Measurements from ENCODE around the gene CYLD.

CYLD gene

GRCh38 chr16:50711862-50712559, 29.9 kb upstream of the CYLD start:
- DNase-seq (ENCODE audit: low spot score), result no peak

- no peak for DNase-seq (ENCODE audit: low spot score)
Measured at GRCh38 chr16:50712560-50712898, 29.4 kb upstream of the CYLD start.

GRCh38 chr16:50712956-50713355, 28.9 kb upstream of the CYLD start:
- DNase-seq (ENCODE audit: low spot score), result no peak

- DNase-seq (ENCODE audit: low spot score), result no peak
Measured at GRCh38 chr16:50717091-50717490, 24.8 kb upstream of the CYLD start.

- DNase-seq (ENCODE audit: low spot score), result no peak
Measured at GRCh38 chr16:50717494-50717893, 24.4 kb upstream of the CYLD start.

GRCh38 chr16:50718061-50718760, 23.7 kb upstream of the CYLD start:
- no peak for DNase-seq (ENCODE audit: low spot score)

GRCh38 chr16:50718761-50719400, 23.0 kb upstream of the CYLD start:
- DNase-seq (ENCODE audit: low spot score), result no peak

- DNase-seq (ENCODE audit: low spot score), result no peak
Measured at GRCh38 chr16:50719401-50720337, 22.2 kb upstream of the CYLD start.

- DNase-seq (ENCODE audit: low spot score), result no peak
Measured at GRCh38 chr16:50721549-50722404, 20.1 kb upstream of the CYLD start.

GRCh38 chr16:50722405-50722737, 19.5 kb upstream of the CYLD start:
- DNase-seq (ENCODE audit: low spot score), result no peak

- DNase-seq (ENCODE audit: low spot score), result no peak
Measured at GRCh38 chr16:50722960-50723359, 18.9 kb upstream of the CYLD start.

GRCh38 chr16:50724306-50724705, 17.6 kb upstream of the CYLD start:
- DNase-seq (ENCODE audit: low spot score), result no peak

- DNase-seq (ENCODE audit: low spot score), result no peak
Measured at GRCh38 chr16:50731130-50731988, 10.5 kb upstream of the CYLD start.

- no peak for DNase-seq (ENCODE audit: low spot score)
Measured at GRCh38 chr16:50731989-50732832, 9.7 kb upstream of the CYLD start.

GRCh38 chr16:50733468-50733867, 8.4 kb upstream of the CYLD start:
- no peak for DNase-seq (ENCODE audit: low spot score)

- no peak for DNase-seq (ENCODE audit: low spot score)
Measured at GRCh38 chr16:50735629-50736122, 6.2 kb upstream of the CYLD start.

- no peak for DNase-seq (ENCODE audit: low spot score)
Measured at GRCh38 chr16:50736448-50736847, 5.4 kb upstream of the CYLD start.

- DNase-seq (ENCODE audit: low spot score), result peak; percentile 48
Measured at GRCh38 chr16:50737420-50737959, 4.4 kb upstream of the CYLD start.

GRCh38 chr16:50739031-50739430, 2.9 kb upstream of the CYLD start:
- DNase-seq (ENCODE audit: low spot score), result no peak
